Nephron progenitor cell (in vitro differentiated cells): ENCODE measurements around the gene FAM111A.

Experiments used
- DNase-seq: peaks from one replicate; pipeline ENCODE4 v3.0.0; 2021
- H3K27ac Mint-ChIP-seq: 2 replicates; pipeline ENCODE4 v1.8.0; 2021; ENCODE audit warnings: mild to moderate bottlenecking, moderate library complexity, mixed read lengths
- H3K27me3 Mint-ChIP-seq: 2 replicates; pipeline ENCODE4 v1.8.0; 2021; ENCODE audit warnings: mild to moderate bottlenecking, low read depth, mixed read lengths; ENCODE audit not compliant: poor library complexity
- H3K36me3 Mint-ChIP-seq: 2 replicates; pipeline ENCODE4 v1.8.0; 2021; ENCODE audit warnings: low read depth, mixed read lengths
- H3K4me1 Mint-ChIP-seq: 2 replicates; pipeline ENCODE4 v1.8.0; 2021; ENCODE audit warnings: mixed read lengths
- H3K4me3 Mint-ChIP-seq: 2 replicates; pipeline ENCODE4 v1.8.0; 2021; ENCODE audit warnings: mild to moderate bottlenecking, moderate library complexity, mixed read lengths
- H3K9me3 Mint-ChIP-seq: 2 replicates; pipeline ENCODE4 v1.8.0; 2021; ENCODE audit warnings: mild to moderate bottlenecking, moderate library complexity, mixed read lengths
- CTCF ChIP-seq: fragments of 200-600 bp; sonication (generic); IDR thresholded peaks from 2 replicates; pipeline ENCODE4 v1.5.0; 2021; ENCODE audit warnings: antibody characterized with exemption

The FAM111A gene

GRCh38 chr11:59191095-59191494 lies 48.4 kb downstream of the FAM111A start:
- Mint-ChIP-seq H3K4me3 (no peak overlapping the region), H3K27ac (no peak overlapping the region)

DNA sequence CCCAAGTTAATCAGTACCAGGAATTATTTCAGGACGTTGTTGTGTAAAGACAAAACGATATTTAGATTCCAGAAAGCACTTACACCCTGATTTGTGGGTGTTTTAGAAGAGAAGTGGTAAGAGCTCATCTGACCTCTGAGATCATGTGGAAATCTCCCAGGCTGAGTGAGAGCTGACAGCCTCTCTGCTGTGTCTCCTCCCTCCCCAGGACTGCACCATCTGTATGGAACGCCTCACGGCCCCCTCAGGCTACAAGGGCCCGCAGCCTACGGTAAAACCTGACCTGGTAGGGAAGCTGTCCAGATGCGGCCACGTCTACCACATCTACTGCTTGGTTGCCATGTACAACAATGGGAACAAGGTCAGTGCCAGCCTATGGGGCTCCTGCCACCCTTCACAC lies 49.2 kb downstream of the FAM111A start:
- Mint-ChIP-seq H3K4me1 (peaks cover 4% of the 10 kb centered on the region), H3K27me3 (peaks cover 3% of the 10 kb centered on the region), H3K4me3 (no peak overlapping the region), H3K9me3 (no peaks in the 10 kb centered on the region), H3K36me3 (peaks cover 83% of the 10 kb centered on the region), H3K27ac (no peak overlapping the region)
- TF ChIP-seq CTCF, result no peak
- DNase-seq, result no peak

More at GRCh38 chr11:59191095-59191494, 48.4 kb downstream of the FAM111A start:
- Mint-ChIP-seq H3K9me3 (no peaks in the 10 kb centered on the region), H3K36me3 (peaks cover 76% of the 10 kb centered on the region), H3K27me3 (peaks cover 3% of the 10 kb centered on the region), H3K4me1 (peaks cover 7% of the 10 kb centered on the region)
- no peak for TF ChIP-seq CTCF
- no peak for DNase-seq

- H3K27ac Mint-ChIP-seq, result no peak overlapping the region
- H3K36me3 Mint-ChIP-seq, result peaks cover 84% of the 10 kb centered on the region
- H3K4me3 Mint-ChIP-seq, result no peak overlapping the region
- TF ChIP-seq CTCF, result no peak
- H3K4me1 Mint-ChIP-seq, result no peaks in the 10 kb centered on the region
- H3K27me3 Mint-ChIP-seq, result peaks cover 3% of the 10 kb centered on the region
- DNase-seq, result no peak
- H3K9me3 Mint-ChIP-seq, result no peaks in the 10 kb centered on the region
Measured at GRCh38 chr11:59192446-59193020, 49.9 kb downstream of the FAM111A start.

DNA sequence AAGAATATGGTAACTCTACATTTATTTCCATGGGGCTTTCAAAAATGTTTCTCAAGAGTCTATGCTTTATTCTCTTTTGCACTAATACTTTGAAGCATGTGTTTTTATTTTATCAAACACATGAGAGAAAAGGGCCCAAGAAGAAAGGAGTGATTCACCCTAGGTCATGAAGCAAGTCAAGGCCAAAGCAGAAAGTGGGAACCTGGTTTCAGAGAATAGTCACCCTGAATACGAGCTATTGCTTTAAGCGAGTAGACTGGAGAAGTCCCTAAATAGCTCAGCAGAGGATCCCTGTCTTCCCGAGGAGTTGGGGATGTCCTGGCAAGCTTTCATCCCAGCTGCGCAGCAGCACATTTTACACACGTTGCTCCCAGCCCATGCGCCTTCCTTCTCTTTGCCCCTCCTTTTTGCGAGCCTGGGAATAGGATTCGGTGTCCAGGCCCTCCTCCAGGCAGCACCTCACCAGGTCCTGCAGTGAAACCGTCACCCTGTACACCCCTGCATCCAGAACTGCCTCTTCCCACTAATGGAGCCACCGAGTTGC lies 51.0 kb downstream of the FAM111A start:
- H3K4me3 Mint-ChIP-seq, result no peak overlapping the region
- H3K9me3 Mint-ChIP-seq, result no peaks in the 10 kb centered on the region

DNA sequence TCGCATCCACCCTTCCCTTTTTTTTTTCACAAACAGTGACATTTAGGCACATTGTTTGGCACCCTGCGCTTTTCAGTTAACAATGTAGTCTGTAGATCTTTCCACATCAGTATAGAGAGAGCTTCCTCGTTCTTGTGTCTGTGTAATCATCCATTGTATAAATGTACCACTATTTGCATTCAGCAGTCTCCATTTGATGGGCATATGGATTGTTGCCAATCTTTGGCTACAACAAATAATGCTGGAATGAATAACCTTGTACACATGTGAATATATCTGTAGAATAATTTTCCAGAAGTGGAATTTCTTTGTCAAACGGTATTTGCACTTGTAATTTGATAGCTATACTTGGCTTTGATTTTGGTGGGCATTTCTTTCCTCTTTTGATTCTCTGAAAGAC lies 52.9 kb downstream of the FAM111A start:
- Mint-ChIP-seq H3K27me3 (peaks cover 3% of the 10 kb centered on the region), H3K36me3 (peaks cover 95% of the 10 kb centered on the region), H3K4me1 (peaks cover 8% of the 10 kb centered on the region), H3K27ac (no peak overlapping the region), H3K4me3 (no peak overlapping the region), H3K9me3 (no peaks in the 10 kb centered on the region)
- TF ChIP-seq CTCF, result no peak
- DNase-seq, result no peak

More for the DNA sequence above, 51.0 kb downstream of the FAM111A start:
- peaks cover 88% of the 10 kb centered on the region for H3K36me3 Mint-ChIP-seq
- no peak overlapping the region for H3K27ac Mint-ChIP-seq
- TF ChIP-seq CTCF, result no peak
- DNase-seq, result no peak
- H3K27me3 Mint-ChIP-seq, result peaks cover 3% of the 10 kb centered on the region
- H3K4me1 Mint-ChIP-seq, result no peaks in the 10 kb centered on the region

- no peaks in the 10 kb centered on the region for H3K9me3 Mint-ChIP-seq
- H3K4me1 Mint-ChIP-seq, result peaks cover 8% of the 10 kb centered on the region
- H3K27ac Mint-ChIP-seq, result no peak overlapping the region
- DNase-seq, result no peak
- H3K36me3 Mint-ChIP-seq, result peaks cover 92% of the 10 kb centered on the region
- no peaks in the 10 kb centered on the region for H3K27me3 Mint-ChIP-seq
- no peak for TF ChIP-seq CTCF
- H3K4me3 Mint-ChIP-seq, result no peak overlapping the region
Measured at GRCh38 chr11:59196777-59197176, 54.1 kb downstream of the FAM111A start.
